Hematopoietic multipotent progenitor cell treated with erythropoietin and hydrocortisone succinate and interleukin-3 and kit ligand, for 17 days (in vitro differentiated cells): ENCODE data around the gene SMIM20.
A peak's percentile ranks its signal among the peaks of the same experiment; 100 is the strongest.
"Not testable (repeated sequence)": the region's sequence is repeated elsewhere in the genome, so short reads cannot be mapped to it uniquely, and the experiment has no call there.

Source experiments
- DNase-seq: peaks from one replicate; pipeline ENCODE4 v3.0.0-alpha.2; 2015; ENCODE audit warnings: low spot score

The SMIM20 gene

GRCh38 chr4:25890571-25891485 lies 23.2 kb upstream of the SMIM20 start:
- no peak for DNase-seq

DNA sequence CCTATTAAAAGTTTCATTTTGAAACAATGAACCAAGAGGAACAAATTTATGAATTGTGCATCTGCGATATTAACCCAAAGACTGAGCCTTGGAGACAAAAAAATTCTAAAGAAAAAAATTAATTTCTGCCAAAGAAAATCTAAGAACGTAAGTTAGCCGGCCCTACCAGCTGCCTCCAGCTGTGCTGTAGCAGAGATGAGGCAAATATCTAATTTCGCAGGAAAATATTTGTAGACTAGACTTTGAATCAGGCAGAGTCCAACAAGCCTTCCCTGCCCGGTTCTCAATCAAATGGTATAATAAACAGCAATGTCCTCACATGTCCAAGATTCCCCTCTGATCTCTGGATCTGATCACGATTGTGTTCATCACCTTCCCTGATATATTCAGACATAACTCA lies 21.2 kb upstream of the SMIM20 start:
- DNase-seq: no peak

GRCh38 chr4:25896776-25897539 lies 17.1 kb upstream of the SMIM20 start:
- no peak for DNase-seq

DNA sequence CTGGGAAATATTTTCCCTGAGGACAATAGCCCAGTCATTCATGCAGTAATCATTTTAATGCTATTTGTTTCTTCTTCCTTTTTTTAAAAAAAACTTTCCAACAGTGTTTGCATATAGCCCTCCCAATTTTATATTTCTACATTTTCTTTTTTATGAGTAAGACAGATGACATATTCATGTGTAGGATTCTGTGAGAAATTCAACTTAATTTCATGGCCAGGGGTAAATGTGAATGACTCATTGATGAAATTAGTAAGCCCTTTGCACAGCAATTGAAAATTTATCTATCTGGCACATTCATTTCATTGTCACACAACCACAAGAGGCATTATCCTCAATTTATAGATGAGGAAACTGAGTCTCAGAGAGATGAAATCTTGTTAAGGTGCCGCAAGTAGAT lies 13.7 kb upstream of the SMIM20 start:
- DNase-seq: no peak

DNA sequence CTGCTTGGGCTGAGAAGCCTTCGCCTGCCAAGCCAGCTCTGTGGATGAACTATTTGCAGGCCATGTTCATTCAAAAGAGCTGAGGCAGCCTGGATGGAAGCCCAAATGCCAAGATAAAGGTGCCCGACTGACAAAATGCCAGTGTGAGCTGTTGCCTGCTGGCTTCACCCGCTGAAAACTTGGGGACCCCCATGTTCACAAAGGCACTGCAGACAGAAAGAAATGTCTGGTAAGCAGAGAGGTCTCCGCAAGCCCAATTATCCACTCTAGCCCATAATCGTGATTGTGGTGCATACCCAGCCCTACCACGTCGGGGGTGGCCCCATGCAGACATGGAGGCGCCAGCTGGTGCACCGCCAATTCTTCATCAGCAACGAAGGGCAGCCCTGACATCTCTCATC lies 13.0 kb upstream of the SMIM20 start:
- no peak for DNase-seq

DNA sequence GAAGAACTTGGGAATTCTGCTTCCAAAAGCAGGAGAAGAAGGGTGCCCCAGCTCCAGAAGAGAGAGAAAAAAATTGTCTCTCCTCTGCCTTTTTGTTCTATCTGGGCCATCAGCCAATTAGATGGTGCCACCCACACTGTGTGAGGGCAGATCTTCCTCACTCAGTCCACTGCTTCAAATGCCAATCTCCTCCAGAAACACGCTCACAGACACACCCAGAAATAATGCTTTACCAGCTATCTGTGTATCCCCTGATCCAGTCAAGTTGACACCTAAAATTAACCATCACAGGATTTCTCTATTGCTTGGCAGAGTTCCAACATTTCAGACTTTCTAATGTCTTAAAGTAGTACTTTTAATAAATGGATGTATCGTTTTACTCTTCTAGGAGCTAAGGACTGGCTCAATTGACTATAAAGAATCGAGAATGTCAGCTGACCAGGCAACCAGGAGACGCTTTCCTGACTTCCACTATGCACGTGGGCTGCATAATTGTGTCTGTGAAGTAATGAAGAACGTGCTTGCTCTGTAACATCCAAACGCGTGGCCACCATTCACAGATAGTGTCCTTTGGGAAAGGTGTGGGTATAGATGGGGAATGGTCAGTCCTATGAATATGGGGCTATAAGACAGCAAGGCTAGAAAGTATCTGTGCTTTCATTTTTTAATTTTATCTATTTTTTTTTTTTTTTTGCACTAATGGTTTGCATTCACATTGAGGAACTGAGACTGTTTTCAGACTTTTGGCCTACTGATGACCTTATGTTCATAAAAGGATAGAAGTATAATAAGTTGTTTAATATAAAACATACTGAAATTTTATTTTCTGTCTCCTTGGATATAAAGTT lies 9.9 kb upstream of the SMIM20 start:
- DNase-seq: no peak

DNA sequence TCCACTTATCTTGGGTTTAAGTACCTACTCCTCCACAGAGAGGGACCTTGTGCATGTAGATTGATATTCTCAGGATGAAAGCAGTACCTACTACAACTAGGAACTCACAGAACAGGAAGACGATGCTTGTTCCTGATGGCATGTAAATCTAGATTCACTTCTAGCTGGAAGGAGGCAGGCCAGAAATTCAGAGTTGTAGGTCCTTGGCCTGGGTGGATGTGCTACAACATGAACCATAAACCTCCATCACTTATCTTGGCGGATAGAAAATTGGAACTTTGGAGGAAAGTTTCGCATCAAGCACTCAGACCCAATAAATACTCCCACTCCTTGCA lies 9.3 kb upstream of the SMIM20 start:
- DNase-seq: no peak

DNA sequence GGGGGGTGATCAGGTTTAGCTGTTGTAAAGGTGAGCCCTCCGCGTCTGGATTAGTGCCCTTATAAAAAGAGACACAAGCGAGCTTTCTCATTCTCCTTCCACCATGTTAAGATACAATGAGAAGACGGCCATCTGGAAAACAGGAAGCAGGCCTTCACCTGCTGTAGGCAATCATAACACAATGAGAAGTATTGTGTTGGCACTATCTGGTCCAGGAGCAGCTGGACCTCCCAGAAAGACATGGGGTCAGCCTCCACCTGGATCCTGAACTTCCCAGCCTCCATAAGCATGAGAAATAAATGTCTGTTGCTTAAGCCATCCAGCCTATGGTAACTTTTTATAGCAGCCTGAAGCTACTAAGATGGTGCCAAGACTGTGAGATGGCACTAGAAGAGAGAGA lies 8.6 kb upstream of the SMIM20 start:
- DNase-seq: no peak

- not testable (repeated sequence) for DNase-seq
Measured at GRCh38 chr4:25906113-25906512, 7.9 kb upstream of the SMIM20 start.

DNA sequence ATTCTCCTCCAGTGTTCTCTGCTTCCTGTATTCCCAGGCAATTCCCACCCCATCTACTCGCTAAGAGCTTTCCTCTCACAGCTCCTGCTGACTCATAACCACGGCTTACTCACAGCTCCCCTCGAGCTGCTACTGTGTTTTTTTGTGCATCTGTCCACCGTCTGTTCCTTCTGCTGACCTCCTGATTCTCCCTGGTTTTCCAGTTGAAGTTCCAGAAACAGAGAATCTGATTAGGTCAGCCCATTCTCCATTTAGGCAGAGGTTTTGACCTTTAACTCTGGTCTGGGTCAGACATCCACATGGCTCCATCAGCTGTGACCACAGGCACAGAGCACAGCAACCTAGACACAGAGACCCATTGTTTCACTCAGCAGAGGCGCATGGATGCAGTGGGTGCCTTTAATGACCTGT lies 5.5 kb upstream of the SMIM20 start:
- no peak for DNase-seq

DNA sequence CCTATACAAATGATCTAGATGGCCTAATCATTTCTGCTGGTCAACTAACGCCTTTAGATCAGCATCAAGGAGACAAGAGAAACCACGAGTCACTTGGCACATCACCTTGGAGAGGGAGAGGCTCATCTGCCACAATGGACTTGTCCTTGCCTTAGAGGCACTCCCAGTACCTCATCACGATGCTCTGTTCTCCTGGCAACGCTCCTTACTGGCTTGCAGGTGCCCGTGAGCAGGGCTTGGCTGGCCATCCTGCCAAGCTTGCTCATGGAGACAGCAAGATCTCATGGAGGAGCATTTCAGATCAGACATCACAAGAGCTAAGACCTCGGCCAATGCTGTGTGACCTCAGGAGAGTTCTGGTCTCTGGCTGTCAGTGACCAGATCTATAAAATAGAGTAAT lies 2.7 kb upstream of the SMIM20 start:
- no peak for DNase-seq

DNA sequence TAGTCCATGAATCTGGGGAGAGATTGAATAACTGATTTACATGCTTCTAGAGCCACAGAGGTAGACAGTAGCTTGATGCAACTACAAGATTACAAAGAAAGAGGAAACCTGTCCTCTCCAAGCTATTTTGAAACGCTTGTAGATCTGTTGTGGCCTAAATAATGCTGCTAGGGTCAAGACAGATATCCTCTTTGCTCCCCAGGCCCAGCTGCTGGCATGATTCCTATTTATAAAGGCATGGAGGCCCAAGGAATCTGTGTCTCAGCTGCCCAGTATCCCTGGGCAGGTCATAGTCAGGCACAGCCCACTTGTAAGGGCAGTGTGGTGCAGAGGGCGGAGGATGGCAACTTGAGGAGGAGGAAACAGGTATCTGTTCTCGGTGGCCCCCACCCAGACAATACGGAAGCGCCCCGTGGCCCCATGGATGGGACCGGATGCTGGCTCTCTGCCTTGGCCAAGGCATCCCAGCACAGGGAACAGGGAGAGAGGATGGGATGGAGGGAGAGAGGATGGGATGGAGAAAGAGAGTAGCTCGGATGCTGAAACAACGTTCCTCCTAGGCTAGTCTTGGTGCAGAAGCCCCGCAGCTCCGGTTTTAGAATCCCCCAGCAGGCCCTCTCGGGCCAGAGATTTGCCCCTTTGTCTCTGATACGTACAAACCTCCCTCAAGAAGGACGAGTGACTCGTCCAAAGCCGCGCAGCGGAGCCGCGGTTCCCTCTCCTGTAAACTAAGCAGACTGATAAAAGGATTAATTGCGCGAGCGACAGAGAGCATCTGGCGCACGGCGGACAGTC lies 767 bp upstream of the SMIM20 start:
- DNase-seq: no peak

DNA sequence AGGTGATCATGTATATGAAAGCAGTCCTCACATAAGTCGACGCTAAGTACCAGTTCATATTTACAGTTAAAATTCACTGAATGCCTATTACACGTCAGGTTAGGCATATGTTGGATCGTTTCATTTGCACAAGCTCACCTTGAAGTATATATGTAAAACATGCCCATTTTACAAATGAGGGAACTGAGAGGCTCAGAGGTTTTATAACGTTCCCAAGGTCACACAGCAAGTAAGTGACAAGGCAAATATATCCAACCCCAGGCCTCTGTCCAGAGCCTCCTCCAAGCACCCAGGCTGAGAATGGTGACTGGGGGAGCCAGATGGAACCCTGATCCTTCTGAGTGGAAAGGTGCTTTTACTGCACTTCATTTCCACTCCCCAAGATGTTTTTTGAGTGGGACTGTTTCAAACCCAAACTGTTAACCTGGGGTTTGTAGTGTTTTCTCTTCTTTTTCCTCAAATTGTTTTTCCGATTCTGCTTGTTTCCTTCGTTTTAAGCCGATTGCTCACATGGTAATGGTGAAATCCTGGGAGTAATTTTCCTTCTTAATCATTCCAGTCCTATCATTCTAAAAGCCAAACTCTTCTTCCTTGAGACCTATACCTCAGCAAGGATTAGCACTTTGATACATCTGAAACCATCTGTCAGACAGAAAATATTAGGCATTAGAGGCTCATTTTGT lies 791 bp downstream of the SMIM20 start:
- DNase-seq: peak; percentile 8

GRCh38 chr4:25915353-25915705 lies 1.3 kb downstream of the SMIM20 start:
- DNase-seq: no peak

- DNase-seq: no peak
Measured at GRCh38 chr4:25916870-25917269, 2.9 kb downstream of the SMIM20 start.

GRCh38 chr4:25919676-25920075 lies 5.7 kb downstream of the SMIM20 start:
- DNase-seq: no peak

DNA sequence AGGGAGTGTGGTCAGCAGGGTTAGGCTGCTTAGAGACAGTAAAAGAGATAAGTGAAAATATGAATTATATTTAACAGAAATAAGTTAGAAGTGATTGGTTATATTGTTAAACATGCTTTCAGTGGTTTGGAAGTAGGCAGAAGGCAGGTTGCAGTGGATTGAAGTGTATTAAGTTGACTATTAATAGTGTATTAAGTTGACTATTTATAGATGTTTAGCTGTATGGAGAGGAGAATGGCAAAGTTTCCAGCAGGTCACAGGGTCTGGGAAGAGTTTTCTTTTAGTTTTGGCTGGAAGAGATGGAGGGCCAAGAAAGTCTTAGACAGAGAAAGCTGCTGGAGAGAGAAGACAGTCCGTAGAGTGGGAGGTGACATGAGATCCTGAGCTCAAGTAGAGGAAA lies 7.9 kb downstream of the SMIM20 start:
- no peak for DNase-seq

DNA sequence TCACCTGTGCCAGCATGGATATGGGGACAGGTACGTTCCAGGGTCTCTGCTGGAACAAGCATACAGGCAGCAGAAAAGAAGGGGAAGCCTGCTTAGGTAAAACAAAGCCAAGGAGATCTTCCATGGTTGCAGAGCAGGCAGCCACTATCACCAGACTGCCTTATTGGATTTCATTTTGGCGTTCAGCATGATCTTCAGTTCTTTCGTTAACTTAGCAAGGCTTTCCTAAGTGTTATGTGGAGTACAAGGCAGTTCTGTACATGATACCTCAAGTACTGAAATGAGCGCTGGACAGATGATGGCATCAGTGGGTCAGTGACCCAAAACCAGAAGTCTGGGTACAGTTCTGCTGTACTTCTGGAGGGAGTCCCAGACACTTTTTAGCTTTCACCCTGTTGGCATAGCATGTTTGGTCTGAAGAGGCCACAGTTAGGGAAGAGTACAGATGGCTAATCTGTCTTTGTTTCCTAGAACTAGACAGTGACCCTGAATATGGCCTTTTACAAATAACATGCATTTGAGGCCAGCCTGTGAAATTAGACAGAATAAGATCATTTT lies 8.9 kb downstream of the SMIM20 start:
- no peak for DNase-seq

GRCh38 chr4:25923745-25924144 lies 9.7 kb downstream of the SMIM20 start:
- no peak for DNase-seq

DNA sequence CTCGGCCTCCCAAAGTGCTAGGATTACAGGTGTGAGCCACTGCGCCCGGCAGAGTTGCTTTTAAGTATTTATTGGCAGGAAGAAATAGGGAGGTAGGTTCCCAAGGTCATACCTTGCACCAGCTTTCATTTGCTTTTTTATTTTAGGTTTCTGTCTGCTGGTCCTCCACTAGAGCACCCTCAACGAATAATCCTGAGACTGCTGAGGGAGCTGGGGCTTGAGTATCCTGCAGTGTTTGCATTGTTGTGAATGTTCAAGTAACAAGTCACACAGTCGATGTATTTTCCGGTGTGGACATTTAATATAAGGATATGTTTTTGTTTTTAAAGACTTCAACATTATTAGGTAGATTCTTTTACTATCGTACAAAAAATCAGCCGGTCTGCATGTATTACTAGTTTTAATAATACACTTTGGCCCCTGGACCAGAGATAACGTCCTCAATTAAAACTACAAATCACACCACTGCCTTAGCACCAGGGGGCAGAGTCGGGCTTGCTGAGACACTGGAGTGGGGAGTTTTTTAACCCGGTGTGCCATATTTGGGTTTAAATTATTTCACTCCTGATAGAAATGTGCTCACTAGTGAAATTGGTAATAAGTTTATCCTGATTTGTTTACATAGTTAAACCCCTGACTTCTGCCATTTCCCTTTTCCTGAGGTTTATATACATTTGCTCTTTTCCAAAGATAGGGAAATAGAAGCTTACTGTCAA lies 11.6 kb downstream of the SMIM20 start:
- no peak for DNase-seq
